Adrenal gland (tissue), 5 donors: ENCODE measurements around the gene AREG.

ENCODE experiments used
- POLR2A ChIP-seq, 2 donors: fragments of 450-650 bp; IDR thresholded peaks; one replicate each; pipeline ENCODE4 v1.6.1; 2017; ENCODE audit warnings: antibody characterized with exemption in 2 of 2, mild to moderate bottlenecking in 2 of 2, moderate library complexity in 1 of 2
- TF ChIP-seq, protein P1 (sequence below), 6 experiments: fragments of 450-650 bp in 4 of 6; fragments of 200-600 bp in 2 of 6; sonication (generic) in 1 of 6; IDR thresholded peaks; 1 replicate in 5 of 6; 2 replicates in 1 of 6; pipeline versions ENCODE4 v1.5.1 to v1.8.0; 2016 to 2021; ENCODE audit warnings: antibody characterized with exemption in 6 of 6, mild to moderate bottlenecking in 2 of 6, moderate library complexity in 1 of 6
- donor health status: DM: no; HTN: no; CAD: no.

DNA sequence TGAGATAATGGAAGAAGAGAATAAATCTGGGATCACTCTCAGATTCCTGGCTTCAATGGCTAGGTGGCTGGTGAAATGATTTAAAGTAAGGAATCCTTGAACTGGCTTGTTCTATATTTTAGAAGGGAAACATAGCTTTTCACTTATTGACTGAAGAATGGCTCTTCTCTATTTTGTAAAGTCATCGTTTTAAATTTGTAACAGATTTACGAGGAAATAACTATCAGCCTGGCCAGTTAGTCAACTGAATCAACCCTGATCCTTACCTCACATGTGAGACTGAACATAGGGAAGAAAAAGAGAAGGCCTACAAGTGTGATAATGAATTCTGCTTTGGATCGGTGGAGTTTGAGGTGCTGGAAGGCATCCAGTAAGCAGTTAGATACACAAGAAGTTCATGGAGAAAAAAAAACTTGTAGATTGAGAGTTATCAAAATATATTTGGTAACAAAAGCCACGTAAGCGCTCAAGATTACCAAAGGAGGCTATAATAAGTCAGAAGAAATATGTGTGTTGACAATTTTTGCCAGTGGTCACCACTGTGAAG, 12.0 kb downstream of the AREG start:
- TF ChIP-seq, protein P1, sequence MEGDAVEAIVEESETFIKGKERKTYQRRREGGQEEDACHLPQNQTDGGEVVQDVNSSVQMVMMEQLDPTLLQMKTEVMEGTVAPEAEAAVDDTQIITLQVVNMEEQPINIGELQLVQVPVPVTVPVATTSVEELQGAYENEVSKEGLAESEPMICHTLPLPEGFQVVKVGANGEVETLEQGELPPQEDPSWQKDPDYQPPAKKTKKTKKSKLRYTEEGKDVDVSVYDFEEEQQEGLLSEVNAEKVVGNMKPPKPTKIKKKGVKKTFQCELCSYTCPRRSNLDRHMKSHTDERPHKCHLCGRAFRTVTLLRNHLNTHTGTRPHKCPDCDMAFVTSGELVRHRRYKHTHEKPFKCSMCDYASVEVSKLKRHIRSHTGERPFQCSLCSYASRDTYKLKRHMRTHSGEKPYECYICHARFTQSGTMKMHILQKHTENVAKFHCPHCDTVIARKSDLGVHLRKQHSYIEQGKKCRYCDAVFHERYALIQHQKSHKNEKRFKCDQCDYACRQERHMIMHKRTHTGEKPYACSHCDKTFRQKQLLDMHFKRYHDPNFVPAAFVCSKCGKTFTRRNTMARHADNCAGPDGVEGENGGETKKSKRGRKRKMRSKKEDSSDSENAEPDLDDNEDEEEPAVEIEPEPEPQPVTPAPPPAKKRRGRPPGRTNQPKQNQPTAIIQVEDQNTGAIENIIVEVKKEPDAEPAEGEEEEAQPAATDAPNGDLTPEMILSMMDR (IDR thresholded peaks at IDR 0.05), result no peak
- no peak for TF ChIP-seq POLR2A (IDR thresholded peaks at IDR 0.05)
